ELR (cell line): ENCODE results near the gene CD24.
"Not testable (repeated sequence)": the region's sequence is repeated elsewhere in the genome, so short reads cannot be mapped to it uniquely, and the experiment has no call there.

Experiments used
- DNase-seq: peaks from one replicate; pipeline ENCODE4 v3.0.0-alpha.2; 2015; ENCODE audit warnings: low read depth

Gene CD24, protein sequence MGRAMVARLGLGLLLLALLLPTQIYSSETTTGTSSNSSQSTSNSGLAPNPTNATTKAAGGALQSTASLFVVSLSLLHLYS

GRCh38 chr6:106974336-106974998 lies at the start of gene CD24:
Gene CD24, minus strand, starts transcription at chr6:106974729. Its CDS starts 83 bp downstream, at chr6:106974646.
- DNase-seq = peak; percentile 32

DNA sequence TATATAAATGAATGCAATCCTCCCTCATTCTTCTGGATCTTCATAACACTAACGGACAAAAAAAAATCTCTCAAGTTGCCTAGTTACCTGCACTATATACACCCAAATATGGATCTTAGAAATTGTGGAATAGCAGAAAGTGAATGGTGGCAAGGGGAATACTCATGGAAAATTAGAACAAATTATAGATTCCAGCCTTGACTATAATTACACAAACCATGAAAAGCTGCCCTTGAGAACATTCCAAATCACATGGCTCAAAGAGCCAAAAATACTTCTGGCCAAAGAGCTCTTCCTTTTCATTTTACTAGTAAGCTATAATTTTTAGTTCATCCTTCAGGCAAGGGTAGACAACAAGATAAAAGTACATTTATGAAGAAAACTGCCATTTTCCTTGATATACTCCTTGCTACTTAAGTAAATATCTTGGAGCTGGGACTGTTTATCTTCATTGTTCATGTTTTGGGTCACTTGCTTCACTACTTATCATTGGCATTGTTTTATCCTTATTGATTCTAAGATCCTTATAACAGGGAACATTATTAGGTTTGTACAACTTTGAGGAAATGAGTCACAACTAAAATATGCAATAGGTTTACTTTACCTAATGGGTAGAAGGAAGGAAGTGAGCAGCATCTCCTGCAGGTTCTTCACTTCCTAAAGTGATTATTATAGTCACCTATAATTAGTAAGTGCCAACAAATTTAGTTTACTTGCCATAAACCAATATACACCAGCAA lies 47.1 kb upstream of the CD24 start:
- peak; percentile 38 for DNase-seq

GRCh38 chr6:107020239-107020638 lies 45.7 kb upstream of the CD24 start:
- DNase-seq = no peak

- not testable (repeated sequence) for DNase-seq
Observed at GRCh38 chr6:107019628-107020027, 45.1 kb upstream of the CD24 start.

DNA sequence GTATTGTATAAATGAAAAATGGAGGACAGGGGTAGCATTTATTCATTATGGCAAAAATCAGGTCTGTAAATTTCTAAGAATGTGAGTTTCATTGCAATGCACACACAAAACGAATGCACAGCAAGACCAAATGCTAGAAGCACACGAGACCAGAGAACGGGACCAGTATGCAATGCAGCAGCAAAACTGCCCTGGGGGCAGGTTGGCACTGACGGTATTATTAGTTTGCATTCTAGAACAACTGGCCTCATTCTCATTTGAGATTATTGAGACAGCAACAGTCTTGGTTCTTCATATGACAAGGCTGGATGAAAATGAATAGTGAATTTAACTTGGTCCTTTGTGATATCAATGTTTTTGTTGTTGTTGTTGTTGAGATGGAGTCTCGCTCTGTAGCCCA lies 44.5 kb upstream of the CD24 start:
- DNase-seq = no peak

DNA sequence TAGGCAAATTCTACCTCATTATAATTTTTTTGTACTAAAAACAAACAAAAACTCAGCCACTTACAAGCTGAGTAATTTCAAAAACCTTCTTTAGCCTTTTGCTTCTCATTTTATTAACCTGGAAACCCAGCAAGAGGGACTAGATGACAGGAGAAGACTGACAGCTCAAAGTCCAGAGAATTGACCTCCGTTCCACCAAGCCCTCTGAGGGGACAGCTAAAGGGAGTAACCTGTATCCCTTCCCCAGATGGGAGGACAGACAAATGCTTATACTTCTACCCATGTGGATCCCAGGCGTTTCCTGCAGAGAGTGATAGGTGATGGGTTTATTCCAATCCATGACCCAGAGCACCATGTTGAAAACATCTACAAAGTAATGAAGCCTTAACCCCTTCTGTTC lies 35.0 kb upstream of the CD24 start:
- DNase-seq = no peak

DNA sequence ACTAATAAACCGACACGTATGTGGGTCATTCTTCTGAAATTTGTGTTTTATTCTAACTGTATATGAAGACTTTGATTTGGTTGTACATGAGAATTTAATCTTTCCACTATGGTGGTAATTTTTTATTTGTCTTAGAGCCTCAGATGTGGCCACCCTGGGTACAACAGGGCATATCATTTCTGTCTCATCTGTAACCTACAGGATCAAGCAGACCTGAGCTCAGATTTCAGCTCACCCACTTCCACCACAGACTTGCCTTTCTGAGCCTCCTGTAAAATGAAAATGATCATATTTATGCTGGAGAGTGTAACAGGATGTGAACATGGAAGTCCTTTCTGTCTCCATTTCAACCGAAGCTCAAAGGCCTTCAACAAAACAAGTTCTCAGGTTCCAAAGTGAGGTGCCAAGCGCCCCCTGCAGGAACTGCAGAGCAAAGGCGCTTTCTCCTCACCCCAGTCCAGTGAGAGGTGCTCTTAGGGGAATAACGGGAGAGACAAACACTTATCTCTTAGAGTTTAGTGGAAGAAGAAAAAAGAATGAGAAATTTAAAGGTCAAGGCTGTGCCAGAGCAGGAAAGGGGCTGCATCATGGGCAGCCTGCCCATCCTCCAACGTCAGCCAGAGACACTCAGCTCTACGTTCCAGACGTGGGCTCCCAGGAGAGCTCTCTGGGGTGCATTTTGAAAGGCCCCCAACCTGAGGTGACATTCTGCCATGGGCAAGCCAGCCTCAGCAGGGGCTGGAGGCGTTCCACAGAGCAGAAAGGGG lies 23.0 kb upstream of the CD24 start:
- DNase-seq = peak; percentile 66

- DNase-seq = no peak
Observed at GRCh38 chr6:106995640-106996039, 21.1 kb upstream of the CD24 start.

DNA sequence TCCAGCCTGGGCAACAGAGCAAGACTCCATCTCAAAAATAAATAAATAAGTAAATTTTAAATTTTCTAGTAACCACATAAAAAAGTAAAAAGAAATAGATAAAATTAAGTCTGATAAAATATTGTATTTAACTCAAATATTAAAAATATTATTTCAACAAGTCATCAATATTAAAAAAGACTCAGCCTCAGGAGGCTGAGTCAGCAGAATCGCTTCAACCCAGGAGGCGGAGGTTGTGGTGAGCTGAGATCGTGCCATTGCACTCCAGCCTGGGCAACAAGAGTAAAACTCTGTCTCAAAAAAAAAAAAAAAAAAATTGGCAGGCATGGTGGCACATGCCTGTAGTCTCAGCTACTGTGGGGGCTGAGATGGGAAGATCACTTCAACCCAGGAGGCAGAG lies 15.2 kb upstream of the CD24 start:
- not testable (repeated sequence) for DNase-seq

GRCh38 chr6:106988664-106989063 lies 14.1 kb upstream of the CD24 start:
- DNase-seq = no peak

- no peak for DNase-seq
Observed at GRCh38 chr6:106981926-106982325, 7.4 kb upstream of the CD24 start.

DNA sequence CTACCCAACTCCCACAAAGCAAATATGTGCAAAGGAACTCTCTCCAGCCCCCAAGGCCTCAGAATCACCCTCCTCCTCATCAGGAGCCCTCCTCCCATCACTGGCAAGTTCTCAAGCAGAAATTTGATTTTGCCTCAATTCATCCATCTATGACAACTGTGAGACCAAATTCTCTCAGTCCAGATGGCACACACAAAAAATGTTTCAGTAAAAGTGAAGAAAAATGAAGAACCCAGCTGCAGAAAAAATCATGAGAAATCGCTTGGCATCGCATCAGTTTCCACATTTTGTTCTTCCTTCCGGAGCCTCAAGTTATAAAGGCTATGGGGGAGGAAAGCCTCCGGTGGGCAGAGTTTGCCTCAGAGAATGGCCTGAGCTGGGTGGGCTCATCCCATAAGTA lies 6.4 kb upstream of the CD24 start:
- no peak for DNase-seq

DNA sequence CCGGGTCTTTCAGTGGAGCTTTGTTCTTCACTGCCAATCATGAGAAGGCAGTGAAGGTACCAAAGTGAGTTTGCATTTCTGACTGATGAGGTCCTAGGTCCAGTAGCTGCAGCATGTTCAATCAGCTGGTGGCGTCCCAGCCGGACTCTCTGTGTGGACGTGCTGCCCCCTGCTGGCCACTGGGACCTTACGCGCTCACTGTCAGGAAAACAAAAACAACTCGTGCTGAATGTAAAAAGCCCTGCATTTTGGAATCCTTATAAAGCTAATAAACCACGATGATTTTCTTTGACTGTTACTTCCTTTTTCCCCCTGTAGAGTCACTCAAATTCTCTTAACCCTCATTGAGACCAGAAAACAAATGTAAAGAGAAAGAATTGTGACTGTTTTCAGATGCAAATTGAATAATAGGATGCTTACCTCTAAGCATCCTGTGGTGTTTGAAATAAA lies 4.9 kb upstream of the CD24 start:
- peak; percentile 83 for DNase-seq

- no peak for DNase-seq
Observed at GRCh38 chr6:106977246-106977645, 2.7 kb upstream of the CD24 start.

- DNase-seq = no peak
Observed at GRCh38 chr6:106976270-106976669, 1.7 kb upstream of the CD24 start.

- DNase-seq = peak; percentile 22
Observed at GRCh38 chr6:106975738-106976064, 1.2 kb upstream of the CD24 start.

GRCh38 chr6:106974999-106975737 lies 639 bp upstream of the CD24 start:
- DNase-seq = peak; percentile 56

DNA sequence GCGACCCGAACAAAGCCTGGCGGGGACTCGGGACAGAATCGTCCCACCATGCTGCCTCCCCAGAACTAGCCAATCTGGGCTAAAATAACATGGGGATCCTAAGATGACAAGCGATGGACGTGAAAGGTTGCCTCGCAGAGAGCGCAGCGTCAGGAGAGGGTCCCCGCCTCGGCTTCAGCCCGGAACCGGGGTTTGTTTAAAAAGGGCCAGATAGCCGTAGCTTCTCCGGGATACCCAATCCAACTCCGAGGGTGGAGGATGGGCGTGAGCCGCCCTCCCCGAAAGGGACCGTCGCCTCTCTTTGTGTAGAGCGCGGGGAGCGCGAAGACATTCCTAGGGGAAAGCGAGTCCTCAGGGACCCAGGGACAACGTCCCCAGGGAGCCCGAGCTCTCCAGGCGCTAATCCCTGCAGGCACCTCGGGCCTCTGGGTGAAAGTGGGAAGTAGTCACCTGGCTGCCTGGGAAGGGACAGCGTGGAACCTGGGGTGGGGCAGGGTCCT lies 643 bp downstream of the CD24 start:
- no peak for DNase-seq

DNA sequence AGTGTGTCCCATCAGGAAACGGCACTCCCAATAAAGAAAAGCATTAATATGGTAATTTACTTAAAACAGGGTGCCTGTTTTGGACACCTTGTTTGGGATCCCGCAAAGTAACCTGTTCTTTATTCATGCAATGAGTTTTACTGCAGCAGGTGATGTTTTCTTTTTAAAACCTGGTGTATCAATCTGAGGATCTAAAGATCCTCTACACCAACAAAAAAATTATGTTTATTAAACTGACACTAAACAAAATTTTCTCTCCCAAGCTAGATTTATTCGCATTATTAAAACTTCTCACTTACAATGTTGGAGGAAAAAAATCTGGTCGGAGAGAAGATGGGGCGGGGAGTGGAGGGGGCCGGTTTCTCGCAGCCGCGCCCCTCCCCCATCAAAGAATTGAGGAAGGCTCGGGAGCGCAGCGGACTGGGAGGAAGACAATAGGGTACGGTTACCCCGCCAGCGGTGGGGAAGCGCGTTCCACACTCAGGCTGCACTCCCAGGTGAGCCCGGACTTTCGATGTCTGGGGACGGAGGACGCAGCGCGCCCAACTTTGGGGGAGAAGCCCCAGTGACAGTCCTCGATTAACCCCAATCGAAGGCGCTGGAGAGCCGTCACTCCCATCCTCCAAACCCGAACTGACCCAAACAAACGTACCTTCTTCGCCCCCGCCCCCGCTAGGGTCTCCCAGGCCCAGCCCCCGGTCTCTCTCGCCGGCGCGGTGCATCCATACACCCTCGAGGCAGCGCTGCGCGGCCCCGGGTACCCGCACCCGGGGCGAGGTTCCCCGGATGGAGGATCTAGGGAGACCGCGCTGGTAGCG lies 1.3 kb downstream of the CD24 start:
- no peak for DNase-seq

GRCh38 chr6:106972500-106972899 lies 2.0 kb downstream of the CD24 start:
- DNase-seq = no peak

DNA sequence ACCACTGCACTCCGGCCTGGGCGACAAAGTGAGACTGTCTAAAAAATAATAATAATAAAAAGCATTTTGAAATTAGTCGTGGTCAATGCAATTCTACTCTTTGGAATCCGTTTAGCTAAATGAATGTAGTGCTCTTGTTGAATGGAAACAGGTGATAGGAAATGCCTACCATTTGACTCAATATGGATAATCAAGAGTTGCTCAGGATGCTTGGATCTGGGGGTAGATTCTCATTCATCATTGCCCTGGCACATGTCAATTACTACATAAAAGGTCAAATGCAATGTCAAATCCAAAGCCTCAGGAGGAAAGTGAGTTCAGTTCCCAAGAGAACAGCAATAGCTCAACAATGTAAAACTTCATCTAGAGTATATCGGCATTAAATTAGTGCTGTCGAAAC lies 3.8 kb downstream of the CD24 start:
- not testable (repeated sequence) for DNase-seq
